ENCODE measurements around the gene BMPR1B. TPM values are rescaled to one million over a fixed set of nuclear protein-coding genes. Genes with fewer than 3 reads are reported as not detected.

The BMPR1B gene
- total and polyA plus RNA-seq, 2 of the 8 experiments (the other 6 are each of a cell fraction or from before 2014, with no cell fraction given), result 0.14 to 1.1 TPM

DNA sequence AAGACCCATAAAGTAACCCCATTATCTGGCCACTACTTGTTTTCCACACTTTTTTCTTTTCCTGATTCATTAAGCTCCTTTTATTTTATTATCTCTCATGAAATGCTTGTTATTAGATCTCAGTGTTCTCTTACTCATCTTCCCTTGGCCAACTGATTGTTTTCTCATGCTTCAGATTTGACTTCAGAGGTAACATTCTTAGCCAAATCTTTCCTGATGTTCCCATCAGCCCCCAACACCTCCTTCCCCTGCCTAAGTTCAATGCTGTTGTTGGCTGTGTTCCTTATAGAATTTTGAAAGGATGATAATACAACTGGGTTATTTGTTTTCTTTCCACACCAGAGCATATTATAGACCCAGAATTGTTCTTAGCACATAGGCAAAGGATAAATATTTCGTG lies 75.6 kb downstream of the BMPR1B start:
- ChIA-PET POLR2A (ENCODE audit: partially characterized antibody) (no interaction called here), CTCF (ENCODE audit: partially characterized antibody) (interaction anchor here (1.2 kb wide), 1 partner anchor 11 kb away, joined by 3 read pairs; no protein-coding TSS in a partner anchor)
- Histone ChIP-seq H3K27me3 (replicated peaks in 1 of 4; ENCODE audit: control insufficient read depth in 3 of 4, extremely low read depth in 1 of 4, insufficient read depth in 3 of 4, low read length in 3 of 4) (no peaks in the 10 kb centered on the region), H2BK12ac (ENCODE audit: low read depth, low read length) (no peak overlapping the region), H3K14ac (ENCODE audit: insufficient read length) (no peak overlapping the region), H3K23me2 (ENCODE audit: low read depth, low read length) (no peaks in the 10 kb centered on the region), H3K4me3 (ENCODE audit: extremely low read depth in 1 of 4, insufficient read depth in 2 of 4, low read depth in 3 of 4, low read length in 4 of 4) (no peak overlapping the region), H3K18ac (ENCODE audit: extremely low read depth, low read length) (no peak overlapping the region), H3K27ac (ENCODE audit: low read depth, low read length) (no peak overlapping the region), H3K36me3 (ENCODE audit: control insufficient read depth in 2 of 4, insufficient read depth in 4 of 4, low read length in 3 of 4) (no peaks in the 10 kb centered on the region; a peak in 1 of 8 replicates), H2AK5ac (ENCODE audit: low read depth, low read length) (no peak overlapping the region), H2BK120ac (replicated peaks; ENCODE audit: low read depth, low read length) (no peak overlapping the region), H3K23ac (ENCODE audit: insufficient read length) (no peak overlapping the region), H3K4me1 (replicated peaks in 1 of 4; ENCODE audit: control insufficient read depth in 3 of 4, insufficient read depth in 4 of 4, low read length in 3 of 4) (no peaks in the 10 kb centered on the region), H3K4me2 (ENCODE audit: insufficient read depth in 1 of 2, low read depth in 2 of 2, low read length in 2 of 2) (no peak overlapping the region), H4K20me1 (replicated peaks in 1 of 2; ENCODE audit: control insufficient read depth in 1 of 2, insufficient read depth in 2 of 2, low read length in 2 of 2) (no peaks in the 10 kb centered on the region), H3K9me3 (ENCODE audit: insufficient read depth in 2 of 2, low read depth in 1 of 2, low read length in 1 of 2) (no peaks in the 10 kb centered on the region), H3K9ac (replicated peaks in 1 of 4; ENCODE audit: extremely low read depth in 1 of 4, low read depth in 3 of 4, low read length in 3 of 4) (no peak overlapping the region), H2BK5ac (ENCODE audit: low read depth, low read length) (no peak overlapping the region), H3K79me1 (ENCODE audit: low read depth, low read length) (no peaks in the 10 kb centered on the region), H3K79me2 (ENCODE audit: control insufficient read depth in 1 of 2, insufficient read depth in 2 of 2, low read length in 2 of 2) (no peaks in the 10 kb centered on the region), H3K4ac (replicated peaks; ENCODE audit: insufficient read length, low read depth, low read length) (no peak overlapping the region), H4K5ac (ENCODE audit: insufficient read length, low read depth, low read length) (no peak overlapping the region), H2BK15ac (ENCODE audit: low read length) (no peak overlapping the region), H4K8ac (ENCODE audit: extremely low read depth, insufficient read depth, low read length) (no peak overlapping the region), H2BK20ac (ENCODE audit: low read length) (no peak overlapping the region), H2AFZ (ENCODE audit: low read length) (no peak overlapping the region), H4K91ac (replicated peaks; ENCODE audit: insufficient read length, low read length) (no peak overlapping the region), H3K56ac (replicated peaks; ENCODE audit: insufficient read length, low read depth, low read length) (no peak overlapping the region)
- DNase-seq (ENCODE audit: low read depth in 1 of 2, low spot score in 2 of 2) (no peak), FAIRE-seq (no peak)
- 89% methylated on average over 1 of the region's 1 CpG; no CpG with 5 or more reads in 1 of the 2 experiments for WGBS, 2 experiments (ENCODE audit: extremely low coverage in 1 of 2, insufficient coverage in 1 of 2, insufficient read length in 1 of 2, insufficient replicate concordance in 2 of 2, low coverage in 1 of 2, low lambda C conversion rate in 2 of 2, missing lambda C conversion rate in 1 of 2)
- TF ChIP-seq YY1 (IDR thresholded peaks at IDR 0.05; ENCODE audit: low read depth, low read length), result no peak
- TF ChIP-seq, protein P1, sequence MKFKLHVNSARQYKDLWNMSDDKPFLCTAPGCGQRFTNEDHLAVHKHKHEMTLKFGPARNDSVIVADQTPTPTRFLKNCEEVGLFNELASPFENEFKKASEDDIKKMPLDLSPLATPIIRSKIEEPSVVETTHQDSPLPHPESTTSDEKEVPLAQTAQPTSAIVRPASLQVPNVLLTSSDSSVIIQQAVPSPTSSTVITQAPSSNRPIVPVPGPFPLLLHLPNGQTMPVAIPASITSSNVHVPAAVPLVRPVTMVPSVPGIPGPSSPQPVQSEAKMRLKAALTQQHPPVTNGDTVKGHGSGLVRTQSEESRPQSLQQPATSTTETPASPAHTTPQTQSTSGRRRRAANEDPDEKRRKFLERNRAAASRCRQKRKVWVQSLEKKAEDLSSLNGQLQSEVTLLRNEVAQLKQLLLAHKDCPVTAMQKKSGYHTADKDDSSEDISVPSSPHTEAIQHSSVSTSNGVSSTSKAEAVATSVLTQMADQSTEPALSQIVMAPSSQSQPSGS (IDR thresholded peaks at IDR 0.05; ENCODE audit: low read length), result no peak
- TF ChIP-seq SP2 (IDR thresholded peaks at IDR 0.05; ENCODE audit: low read length), result no peak
- TF ChIP-seq NRF1 (IDR thresholded peaks at IDR 0.05; ENCODE audit: low read depth, low read length), result no peak
- no peak for TF ChIP-seq MAX (IDR thresholded peaks at IDR 0.05)
- no peak for TF ChIP-seq BRCA1 (IDR thresholded peaks at IDR 0.05; ENCODE audit: low read depth, low read length)
- TF ChIP-seq KDM4A (IDR thresholded peaks at IDR 0.05; ENCODE audit: low read depth, low read length, severe bottlenecking), result no peak
- no peak for TF ChIP-seq SRF (IDR thresholded peaks at IDR 0.05; ENCODE audit: low read depth, low read length)
- TF ChIP-seq TBP (IDR thresholded peaks at IDR 0.05; ENCODE audit: low read depth, low read length), result no peak
- no peak for TF ChIP-seq TEAD4 (IDR thresholded peaks at IDR 0.05; ENCODE audit: low read depth, low read length)
- no peak for TF ChIP-seq JUND (IDR thresholded peaks at IDR 0.05; ENCODE audit: low read length)
- TF ChIP-seq CREB1 (IDR thresholded peaks at IDR 0.05), result no peak
- no peak for TF ChIP-seq CHD2 (IDR thresholded peaks at IDR 0.05; ENCODE audit: low read length)

All from H1 (cell line).